ENCODE measurements around the gene NCKAP5.

The NCKAP5 gene

GRCh38 chr2:133044556-133044955 is 523.7 kb downstream of the NCKAP5 start:
- Histone ChIP-seq H2AFZ (ENCODE audit: low read length, unreplicated experiment) (no peak overlapping the region), H3K27me3 (ENCODE audit: insufficient read depth, low read length) (no peaks in the 10 kb centered on the region), H3K27ac (ENCODE audit: low read depth, low read length) (no peak overlapping the region), H3K36me3 (ENCODE audit: insufficient read depth, low read length) (no peaks in the 10 kb centered on the region), H3K4me1 (ENCODE audit: control insufficient read depth, insufficient read depth, low read length, unreplicated experiment) (no peaks in the 10 kb centered on the region), H3K79me2 (ENCODE audit: control insufficient read depth, insufficient read depth, low read length, unreplicated experiment) (no peaks in the 10 kb centered on the region), H3K4me3 (ENCODE audit: low read depth, low read length) (no peak overlapping the region)

- Histone ChIP-seq H2AFZ (ENCODE audit: low read length, unreplicated experiment) (no peak overlapping the region), H3K79me2 (ENCODE audit: control insufficient read depth, insufficient read depth, low read length, unreplicated experiment) (no peaks in the 10 kb centered on the region), H3K4me1 (ENCODE audit: control insufficient read depth, insufficient read depth, low read length, unreplicated experiment) (no peaks in the 10 kb centered on the region), H3K36me3 (ENCODE audit: insufficient read depth, low read length) (no peaks in the 10 kb centered on the region), H3K27ac (ENCODE audit: low read depth, low read length) (no peak overlapping the region), H3K4me3 (ENCODE audit: low read depth, low read length) (no peak overlapping the region), H3K27me3 (ENCODE audit: insufficient read depth, low read length) (no peaks in the 10 kb centered on the region)
Observed at GRCh38 chr2:133040170-133040569, 528.1 kb downstream of the NCKAP5 start.

- H3K27ac ChIP-seq (ENCODE audit: low read depth, low read length), result no peak overlapping the region
- no peaks in the 10 kb centered on the region for H3K79me2 ChIP-seq (ENCODE audit: control insufficient read depth, insufficient read depth, low read length, unreplicated experiment)
- H3K4me1 ChIP-seq (ENCODE audit: control insufficient read depth, insufficient read depth, low read length, unreplicated experiment), result no peaks in the 10 kb centered on the region
- no peak overlapping the region for H2AFZ ChIP-seq (ENCODE audit: low read length, unreplicated experiment)
- H3K27me3 ChIP-seq (ENCODE audit: insufficient read depth, low read length), result no peaks in the 10 kb centered on the region
- H3K36me3 ChIP-seq (ENCODE audit: insufficient read depth, low read length), result no peaks in the 10 kb centered on the region
- no peak overlapping the region for H3K4me3 ChIP-seq (ENCODE audit: low read depth, low read length)
Observed at GRCh38 chr2:133039531-133039930, 528.7 kb downstream of the NCKAP5 start.

GRCh38 chr2:133026536-133027177 is 541.6 kb downstream of the NCKAP5 start:
- Histone ChIP-seq H3K27ac (ENCODE audit: low read depth, low read length) (no peak overlapping the region), H3K27me3 (ENCODE audit: insufficient read depth, low read length) (no peaks in the 10 kb centered on the region), H3K79me2 (ENCODE audit: control insufficient read depth, insufficient read depth, low read length, unreplicated experiment) (no peaks in the 10 kb centered on the region), H3K4me3 (ENCODE audit: low read depth, low read length) (no peak overlapping the region), H2AFZ (ENCODE audit: low read length, unreplicated experiment) (no peak overlapping the region), H3K36me3 (ENCODE audit: insufficient read depth, low read length) (no peaks in the 10 kb centered on the region), H3K4me1 (ENCODE audit: control insufficient read depth, insufficient read depth, low read length, unreplicated experiment) (no peaks in the 10 kb centered on the region)

- H3K79me2 ChIP-seq (ENCODE audit: control insufficient read depth, insufficient read depth, low read length, unreplicated experiment), result no peaks in the 10 kb centered on the region
Observed at GRCh38 chr2:133025004-133025403, 543.3 kb downstream of the NCKAP5 start.

GRCh38 chr2:133012847-133013734 is 555.2 kb downstream of the NCKAP5 start:
- H3K79me2 ChIP-seq (ENCODE audit: control insufficient read depth, insufficient read depth, low read length, unreplicated experiment), result no peaks in the 10 kb centered on the region
- H3K4me3 ChIP-seq (ENCODE audit: low read depth, low read length), result no peak overlapping the region
- no peaks in the 10 kb centered on the region for H3K27me3 ChIP-seq (ENCODE audit: insufficient read depth, low read length)
- H2AFZ ChIP-seq (ENCODE audit: low read length, unreplicated experiment), result no peak overlapping the region
- H3K4me1 ChIP-seq (ENCODE audit: control insufficient read depth, insufficient read depth, low read length, unreplicated experiment), result no peaks in the 10 kb centered on the region
- H3K36me3 ChIP-seq (ENCODE audit: insufficient read depth, low read length), result no peaks in the 10 kb centered on the region
- no peak overlapping the region for H3K27ac ChIP-seq (ENCODE audit: low read depth, low read length)

More at GRCh38 chr2:133025004-133025403, 543.3 kb downstream of the NCKAP5 start:
- Histone ChIP-seq H3K27me3 (ENCODE audit: insufficient read depth, low read length) (no peaks in the 10 kb centered on the region), H3K27ac (ENCODE audit: low read depth, low read length) (no peak overlapping the region), H3K36me3 (ENCODE audit: insufficient read depth, low read length) (no peaks in the 10 kb centered on the region), H2AFZ (ENCODE audit: low read length, unreplicated experiment) (no peak overlapping the region), H3K4me1 (ENCODE audit: control insufficient read depth, insufficient read depth, low read length, unreplicated experiment) (no peaks in the 10 kb centered on the region), H3K4me3 (ENCODE audit: low read depth, low read length) (no peak overlapping the region)

- no peaks in the 10 kb centered on the region for H3K36me3 ChIP-seq (ENCODE audit: insufficient read depth, low read length)
- no peaks in the 10 kb centered on the region for H3K4me1 ChIP-seq (ENCODE audit: control insufficient read depth, insufficient read depth, low read length, unreplicated experiment)
- H3K79me2 ChIP-seq (ENCODE audit: control insufficient read depth, insufficient read depth, low read length, unreplicated experiment), result no peaks in the 10 kb centered on the region
- no peak overlapping the region for H2AFZ ChIP-seq (ENCODE audit: low read length, unreplicated experiment)
- no peak overlapping the region for H3K4me3 ChIP-seq (ENCODE audit: low read depth, low read length)
- H3K27me3 ChIP-seq (ENCODE audit: insufficient read depth, low read length), result no peaks in the 10 kb centered on the region
- H3K27ac ChIP-seq (ENCODE audit: low read depth, low read length), result no peak overlapping the region
Observed at GRCh38 chr2:133004623-133005022, 563.6 kb downstream of the NCKAP5 start.

GRCh38 chr2:132999421-132999820 is 568.8 kb downstream of the NCKAP5 start:
- Histone ChIP-seq H3K27ac (ENCODE audit: low read depth, low read length) (no peak overlapping the region), H3K4me3 (ENCODE audit: low read depth, low read length) (no peak overlapping the region), H3K27me3 (ENCODE audit: insufficient read depth, low read length) (no peaks in the 10 kb centered on the region), H2AFZ (ENCODE audit: low read length, unreplicated experiment) (no peak overlapping the region), H3K4me1 (ENCODE audit: control insufficient read depth, insufficient read depth, low read length, unreplicated experiment) (no peaks in the 10 kb centered on the region), H3K79me2 (ENCODE audit: control insufficient read depth, insufficient read depth, low read length, unreplicated experiment) (no peaks in the 10 kb centered on the region), H3K36me3 (ENCODE audit: insufficient read depth, low read length) (no peaks in the 10 kb centered on the region)

GRCh38 chr2:132998221-132998620 is 570.0 kb downstream of the NCKAP5 start:
- H3K36me3 ChIP-seq (ENCODE audit: insufficient read depth, low read length), result no peaks in the 10 kb centered on the region
- no peaks in the 10 kb centered on the region for H3K4me1 ChIP-seq (ENCODE audit: control insufficient read depth, insufficient read depth, low read length, unreplicated experiment)
- no peaks in the 10 kb centered on the region for H3K79me2 ChIP-seq (ENCODE audit: control insufficient read depth, insufficient read depth, low read length, unreplicated experiment)
- H3K27me3 ChIP-seq (ENCODE audit: insufficient read depth, low read length), result no peaks in the 10 kb centered on the region
- H3K4me3 ChIP-seq (ENCODE audit: low read depth, low read length), result no peak overlapping the region
- no peak overlapping the region for H3K27ac ChIP-seq (ENCODE audit: low read depth, low read length)
- H2AFZ ChIP-seq (ENCODE audit: low read length, unreplicated experiment), result no peak overlapping the region

- H3K4me1 ChIP-seq (ENCODE audit: control insufficient read depth, insufficient read depth, low read length, unreplicated experiment), result no peaks in the 10 kb centered on the region
- no peaks in the 10 kb centered on the region for H3K36me3 ChIP-seq (ENCODE audit: insufficient read depth, low read length)
- no peaks in the 10 kb centered on the region for H3K79me2 ChIP-seq (ENCODE audit: control insufficient read depth, insufficient read depth, low read length, unreplicated experiment)
- no peak overlapping the region for H2AFZ ChIP-seq (ENCODE audit: low read length, unreplicated experiment)
- no peak overlapping the region for H3K27ac ChIP-seq (ENCODE audit: low read depth, low read length)
- no peak overlapping the region for H3K4me3 ChIP-seq (ENCODE audit: low read depth, low read length)
- H3K27me3 ChIP-seq (ENCODE audit: insufficient read depth, low read length), result no peaks in the 10 kb centered on the region
Observed at GRCh38 chr2:132991471-132992045, 576.7 kb downstream of the NCKAP5 start.

Measured in ACC112 (cell line).